Measurements from ENCODE around the gene NCR1. TPM values are rescaled to one million over a fixed set of nuclear protein-coding genes. Genes with fewer than 3 reads are reported as not detected.
"Not testable (repeated sequence)": the region's sequence is repeated elsewhere in the genome, so short reads cannot be mapped to it uniquely, and the experiment has no call there.

The NCR1 gene
- total RNA-seq, 1 donor from 2014 or later = not detected

DNA sequence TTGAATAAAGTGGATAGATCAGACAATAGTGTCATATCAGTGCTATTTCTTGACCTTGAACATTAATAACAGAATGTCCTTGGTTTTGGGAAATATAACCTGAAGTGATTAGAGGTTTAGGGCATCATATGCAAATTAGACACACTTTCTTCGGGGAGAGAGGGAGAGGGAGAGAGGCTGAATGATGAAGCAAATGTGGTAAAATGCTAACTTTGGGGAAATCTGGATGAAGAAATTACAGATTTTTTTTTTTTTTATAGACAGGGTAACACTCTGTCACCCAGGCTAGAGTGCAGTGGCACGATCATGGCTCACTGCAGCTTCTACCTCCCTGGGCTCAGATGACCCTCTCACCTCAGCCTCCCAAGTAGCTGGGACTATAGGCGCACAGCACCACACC is 3.9 kb upstream of the NCR1 start:
- H3K4me3 ChIP-seq (ENCODE audit: low read depth, low read length) = no peak overlapping the region
- no peak for DNase-seq (ENCODE audit: low read depth)
- TF ChIP-seq CTCF (conservative IDR thresholded peaks at IDR 0.05; ENCODE audit: low read depth, low read length) = no peak

DNA sequence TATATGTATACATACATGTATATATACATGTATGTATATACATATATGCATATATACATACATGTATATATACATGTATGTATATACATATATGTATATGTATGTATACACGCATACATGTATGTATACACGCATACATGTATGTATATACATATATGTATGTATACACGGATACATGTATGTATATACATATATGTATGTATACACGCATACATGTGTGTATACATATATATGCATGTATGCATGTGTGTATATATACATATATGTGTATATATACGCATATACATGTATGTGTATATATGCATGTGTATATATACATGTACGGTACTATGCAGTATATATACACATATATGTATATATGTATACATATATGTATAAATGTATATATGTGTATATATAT is 2.6 kb upstream of the NCR1 start:
- no peak for TF ChIP-seq CTCF (conservative IDR thresholded peaks at IDR 0.05; ENCODE audit: low read depth, low read length)
- H3K4me3 ChIP-seq (ENCODE audit: low read depth, low read length) = no peak overlapping the region
- no peak for DNase-seq (ENCODE audit: low read depth)

GRCh38 chr19:54904261-54904660 is 1.7 kb upstream of the NCR1 start:
- DNase-seq (ENCODE audit: low read depth) = not testable (repeated sequence)

DNA sequence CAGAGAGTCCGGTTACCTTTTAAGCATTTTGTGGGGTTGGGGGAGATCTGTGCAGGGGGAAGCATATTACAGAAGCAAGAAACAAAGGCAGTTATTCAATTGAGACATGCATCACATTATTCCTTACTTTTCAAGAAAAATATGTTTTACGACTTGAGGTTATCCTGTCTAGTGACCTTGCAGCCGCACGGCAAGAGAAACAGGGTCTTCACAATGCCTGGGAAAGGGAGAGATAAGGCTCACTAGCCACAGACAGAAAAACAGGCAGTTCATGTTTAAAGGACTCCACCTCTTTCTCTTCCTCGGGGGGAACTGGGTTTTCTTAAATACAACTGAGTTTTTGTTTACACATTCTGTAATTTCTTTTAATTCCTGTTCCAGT is 536 bp upstream of the NCR1 start:
- no peak overlapping the region for H3K4me3 ChIP-seq (ENCODE audit: low read depth, low read length)
- no peak for DNase-seq (ENCODE audit: low read depth)
- TF ChIP-seq CTCF (conservative IDR thresholded peaks at IDR 0.05; ENCODE audit: low read depth, low read length) = no peak

More at GRCh38 chr19:54904261-54904660, 1.7 kb upstream of the NCR1 start:
- not testable (repeated sequence) for H3K4me3 ChIP-seq (ENCODE audit: low read depth, low read length)

DNA sequence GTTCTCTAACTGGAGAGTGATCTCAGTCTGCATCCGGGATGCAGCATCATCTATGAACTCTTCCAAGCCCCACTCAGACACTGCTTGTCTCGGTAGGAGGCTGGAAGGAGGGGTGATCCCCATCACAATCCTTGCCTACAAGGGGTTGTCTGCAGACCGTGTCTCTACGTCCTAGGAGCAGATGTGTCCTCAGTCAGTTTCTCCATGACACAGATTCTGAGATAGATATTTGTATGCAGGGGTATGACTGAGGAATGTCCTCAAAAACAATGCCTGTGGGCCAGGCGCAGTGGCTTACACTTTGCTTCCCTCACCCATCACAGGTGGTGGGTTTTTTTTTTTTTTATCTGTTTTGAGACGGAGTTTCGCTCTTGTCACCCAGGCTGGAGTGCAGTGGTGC is 871 bp downstream of the NCR1 start:
- no peak overlapping the region for H3K4me3 ChIP-seq (ENCODE audit: low read depth, low read length)
- no peak for TF ChIP-seq CTCF (conservative IDR thresholded peaks at IDR 0.05; ENCODE audit: low read depth, low read length)
- DNase-seq (ENCODE audit: low read depth) = no peak

DNA sequence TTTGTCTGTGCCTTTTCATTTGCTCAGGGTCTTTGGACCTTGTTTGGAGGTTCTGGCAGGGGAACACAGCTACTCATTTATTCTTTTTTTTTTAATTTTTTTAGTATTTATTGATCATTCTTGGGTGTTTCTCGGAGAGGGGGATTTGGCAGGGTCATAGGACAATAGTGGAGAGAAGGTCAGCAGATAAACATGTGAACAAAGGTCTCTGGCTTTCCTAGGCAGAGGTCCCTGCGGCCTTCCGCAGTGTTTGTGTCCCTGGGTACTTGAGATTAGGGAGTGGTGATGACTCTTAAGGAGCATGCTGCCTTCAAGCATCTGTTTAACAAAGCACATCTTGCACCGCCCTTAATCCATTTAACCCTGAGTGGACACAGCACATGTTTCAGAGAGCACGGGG is 2.0 kb downstream of the NCR1 start:
- not testable (repeated sequence) for DNase-seq (ENCODE audit: low read depth); H3K4me3 ChIP-seq (ENCODE audit: low read depth, low read length)

GRCh38 chr19:54916822-54917221 is 10.9 kb downstream of the NCR1 start:
- TF ChIP-seq CTCF (conservative IDR thresholded peaks at IDR 0.05; ENCODE audit: low read depth, low read length) = no peak
- no peak for DNase-seq (ENCODE audit: low read depth)
- H3K4me3 ChIP-seq (ENCODE audit: low read depth, low read length) = no peak overlapping the region

- no peak for TF ChIP-seq CTCF (conservative IDR thresholded peaks at IDR 0.05; ENCODE audit: low read depth, low read length)
- no peak overlapping the region for H3K4me3 ChIP-seq (ENCODE audit: low read depth, low read length)
- DNase-seq (ENCODE audit: low read depth) = no peak
Measured at GRCh38 chr19:54918499-54918898, 12.6 kb downstream of the NCR1 start.

- not testable (repeated sequence) for DNase-seq (ENCODE audit: low read depth); H3K4me3 ChIP-seq (ENCODE audit: low read depth, low read length)
Measured at GRCh38 chr19:54919646-54920563, 14.0 kb downstream of the NCR1 start.

Data from epithelial cell of proximal tubule (primary cell).